GM12874 (cell line): ENCODE measurements around the gene LRRTM3.

Source experiments
- TF ChIP-seq, protein P1 (sequence below): IDR thresholded peaks from 2 replicates; pipeline ENCODE4 v1.5.1; 2011; ENCODE audit warnings: low read depth, mild to moderate bottlenecking, control low read depth, low read length, moderate library complexity; ENCODE audit not compliant: insufficient read depth

LRRTM3 gene

DNA sequence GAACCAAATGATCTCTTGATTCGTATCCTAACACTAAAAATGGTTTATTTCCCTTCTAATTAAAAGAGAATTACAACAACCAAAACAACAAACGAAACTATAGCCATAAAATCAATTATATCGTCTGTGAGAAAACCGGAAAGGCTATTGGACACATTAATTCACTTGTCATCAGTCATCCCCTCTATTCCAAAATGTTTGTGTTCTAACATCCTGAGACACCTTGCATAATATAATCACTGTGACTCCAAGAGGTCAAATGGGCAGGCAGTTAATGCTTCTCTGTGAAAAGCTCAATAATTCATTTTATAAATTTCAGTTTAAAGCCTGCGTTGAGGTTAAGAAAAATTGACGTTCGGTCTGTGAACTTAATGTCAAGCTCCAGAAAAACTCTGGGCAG is 463 bp upstream of the LRRTM3 start:
- TF ChIP-seq, protein P1, sequence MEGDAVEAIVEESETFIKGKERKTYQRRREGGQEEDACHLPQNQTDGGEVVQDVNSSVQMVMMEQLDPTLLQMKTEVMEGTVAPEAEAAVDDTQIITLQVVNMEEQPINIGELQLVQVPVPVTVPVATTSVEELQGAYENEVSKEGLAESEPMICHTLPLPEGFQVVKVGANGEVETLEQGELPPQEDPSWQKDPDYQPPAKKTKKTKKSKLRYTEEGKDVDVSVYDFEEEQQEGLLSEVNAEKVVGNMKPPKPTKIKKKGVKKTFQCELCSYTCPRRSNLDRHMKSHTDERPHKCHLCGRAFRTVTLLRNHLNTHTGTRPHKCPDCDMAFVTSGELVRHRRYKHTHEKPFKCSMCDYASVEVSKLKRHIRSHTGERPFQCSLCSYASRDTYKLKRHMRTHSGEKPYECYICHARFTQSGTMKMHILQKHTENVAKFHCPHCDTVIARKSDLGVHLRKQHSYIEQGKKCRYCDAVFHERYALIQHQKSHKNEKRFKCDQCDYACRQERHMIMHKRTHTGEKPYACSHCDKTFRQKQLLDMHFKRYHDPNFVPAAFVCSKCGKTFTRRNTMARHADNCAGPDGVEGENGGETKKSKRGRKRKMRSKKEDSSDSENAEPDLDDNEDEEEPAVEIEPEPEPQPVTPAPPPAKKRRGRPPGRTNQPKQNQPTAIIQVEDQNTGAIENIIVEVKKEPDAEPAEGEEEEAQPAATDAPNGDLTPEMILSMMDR, result no peak

DNA sequence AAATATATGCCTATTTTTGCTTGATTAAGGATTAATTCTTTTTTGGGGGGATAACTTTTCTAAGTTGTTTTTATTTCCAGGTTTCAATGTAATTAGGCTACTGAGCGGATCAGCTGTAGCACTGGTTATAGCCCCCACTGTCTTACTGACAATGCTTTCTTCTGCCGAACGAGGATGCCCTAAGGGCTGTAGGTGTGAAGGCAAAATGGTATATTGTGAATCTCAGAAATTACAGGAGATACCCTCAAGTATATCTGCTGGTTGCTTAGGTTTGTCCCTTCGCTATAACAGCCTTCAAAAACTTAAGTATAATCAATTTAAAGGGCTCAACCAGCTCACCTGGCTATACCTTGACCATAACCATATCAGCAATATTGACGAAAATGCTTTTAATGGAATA is 1.0 kb downstream of the LRRTM3 start:
- TF ChIP-seq, protein P1, result no peak

DNA sequence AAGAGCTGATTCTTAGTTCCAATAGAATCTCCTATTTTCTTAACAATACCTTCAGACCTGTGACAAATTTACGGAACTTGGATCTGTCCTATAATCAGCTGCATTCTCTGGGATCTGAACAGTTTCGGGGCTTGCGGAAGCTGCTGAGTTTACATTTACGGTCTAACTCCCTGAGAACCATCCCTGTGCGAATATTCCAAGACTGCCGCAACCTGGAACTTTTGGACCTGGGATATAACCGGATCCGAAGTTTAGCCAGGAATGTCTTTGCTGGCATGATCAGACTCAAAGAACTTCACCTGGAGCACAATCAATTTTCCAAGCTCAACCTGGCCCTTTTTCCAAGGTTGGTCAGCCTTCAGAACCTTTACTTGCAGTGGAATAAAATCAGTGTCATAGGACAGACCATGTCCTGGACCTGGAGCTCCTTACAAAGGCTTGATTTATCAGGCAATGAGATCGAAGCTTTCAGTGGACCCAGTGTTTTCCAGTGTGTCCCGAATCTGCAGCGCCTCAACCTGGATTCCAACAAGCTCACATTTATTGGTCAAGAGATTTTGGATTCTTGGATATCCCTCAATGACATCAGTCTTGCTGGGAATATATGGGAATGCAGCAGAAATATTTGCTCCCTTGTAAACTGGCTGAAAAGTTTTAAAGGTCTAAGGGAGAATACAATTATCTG is 1.6 kb downstream of the LRRTM3 start:
- TF ChIP-seq, protein P1, result no peak

DNA sequence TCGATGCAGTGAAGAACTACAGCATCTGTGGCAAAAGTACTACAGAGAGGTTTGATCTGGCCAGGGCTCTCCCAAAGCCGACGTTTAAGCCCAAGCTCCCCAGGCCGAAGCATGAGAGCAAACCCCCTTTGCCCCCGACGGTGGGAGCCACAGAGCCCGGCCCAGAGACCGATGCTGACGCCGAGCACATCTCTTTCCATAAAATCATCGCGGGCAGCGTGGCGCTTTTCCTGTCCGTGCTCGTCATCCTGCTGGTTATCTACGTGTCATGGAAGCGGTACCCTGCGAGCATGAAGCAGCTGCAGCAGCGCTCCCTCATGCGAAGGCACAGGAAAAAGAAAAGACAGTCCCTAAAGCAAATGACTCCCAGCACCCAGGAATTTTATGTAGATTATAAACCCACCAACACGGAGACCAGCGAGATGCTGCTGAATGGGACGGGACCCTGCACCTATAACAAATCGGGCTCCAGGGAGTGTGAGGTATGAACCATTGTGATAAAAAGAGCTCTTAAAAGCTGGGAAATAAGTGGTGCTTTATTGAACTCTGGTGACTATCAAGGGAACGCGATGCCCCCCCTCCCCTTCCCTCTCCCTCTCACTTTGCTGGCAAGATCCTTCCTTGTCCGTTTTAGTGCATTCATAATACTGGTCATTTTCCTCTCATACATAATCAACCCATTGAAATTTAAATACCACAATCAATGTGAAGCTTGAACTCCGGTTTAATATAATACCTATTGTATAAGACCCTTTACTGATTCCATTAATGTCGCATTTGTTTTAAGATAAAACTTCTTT is 2.3 kb downstream of the LRRTM3 start:
- TF ChIP-seq, protein P1, result no peak

DNA sequence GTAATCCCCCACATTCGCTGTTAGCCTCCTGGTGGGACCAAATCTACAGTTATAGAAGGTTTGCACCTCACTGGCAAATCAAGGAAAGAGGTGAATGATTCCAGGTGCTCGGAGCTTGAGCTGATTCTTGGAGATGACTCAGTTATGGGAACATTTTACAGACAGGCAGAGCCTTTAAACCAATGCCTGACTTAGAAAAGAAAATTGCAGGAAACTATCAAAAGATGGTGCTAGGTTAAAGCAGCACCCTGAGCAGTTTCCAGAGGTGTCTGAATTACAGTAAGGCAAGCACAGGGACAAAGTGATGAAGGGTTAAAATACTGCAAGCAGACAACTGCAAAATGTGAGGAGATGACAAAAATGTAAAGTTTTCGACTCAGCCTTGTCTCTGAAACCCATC is 2.9 kb downstream of the LRRTM3 start:
- TF ChIP-seq, protein P1, result no peak

DNA sequence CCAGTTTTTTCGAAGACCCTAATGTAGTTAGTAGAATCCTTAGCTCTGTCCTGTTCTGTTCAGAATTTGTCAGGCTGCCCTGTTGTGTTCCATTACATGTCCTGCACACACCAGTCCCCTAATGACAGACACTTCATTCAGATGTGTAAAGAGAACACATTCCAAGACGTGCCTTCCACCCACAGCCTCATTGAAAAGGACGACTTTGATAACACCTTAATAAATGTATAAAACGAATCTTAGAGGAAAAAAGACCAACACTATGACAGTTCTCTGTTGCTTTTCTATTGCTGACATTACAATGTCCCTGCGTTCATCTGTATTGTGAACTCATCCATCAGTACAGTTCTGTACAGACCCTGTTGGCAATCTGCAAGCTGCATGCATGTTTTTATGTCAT is 3.5 kb downstream of the LRRTM3 start:
- TF ChIP-seq, protein P1, result no peak

DNA sequence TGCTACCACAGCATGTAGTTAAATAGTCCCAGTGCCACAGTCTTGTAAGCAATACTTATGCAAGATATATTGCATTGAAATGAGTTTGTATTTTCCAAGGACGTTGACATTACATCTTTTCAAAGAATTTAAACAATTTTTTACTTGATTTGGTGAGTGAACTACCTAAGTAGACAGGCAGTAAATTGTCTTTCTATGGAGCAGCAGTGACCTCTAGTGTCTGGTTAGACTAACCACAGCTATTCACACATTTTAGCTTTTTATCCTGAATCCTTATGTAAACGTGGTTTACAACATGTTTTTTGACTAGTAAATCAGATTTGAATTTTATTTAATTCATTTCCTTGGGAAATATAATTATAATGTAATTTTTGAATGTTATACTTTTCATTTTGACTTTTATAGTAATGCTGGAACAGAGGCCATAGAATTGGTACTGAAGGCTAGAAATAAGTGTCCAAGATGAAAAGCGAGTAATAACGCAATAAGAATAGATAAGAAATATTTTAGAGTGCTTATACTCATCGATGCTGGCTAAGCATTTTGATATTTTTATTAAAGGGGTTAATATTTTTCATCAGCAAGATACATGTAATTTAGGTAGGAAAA is 5.6 kb downstream of the LRRTM3 start:
- TF ChIP-seq, protein P1, result peak; percentile 48; the same call in 1 of the 2 replicates
